ENCODE data around the gene PPARG. TPM values are rescaled to one million over a fixed set of nuclear protein-coding genes. Genes with fewer than 3 reads are reported as not detected.

PPARG gene
- polyA plus RNA-seq, 1 of the 3 experiments (the other 2 are of a cell fraction) = 2.8 TPM

DNA sequence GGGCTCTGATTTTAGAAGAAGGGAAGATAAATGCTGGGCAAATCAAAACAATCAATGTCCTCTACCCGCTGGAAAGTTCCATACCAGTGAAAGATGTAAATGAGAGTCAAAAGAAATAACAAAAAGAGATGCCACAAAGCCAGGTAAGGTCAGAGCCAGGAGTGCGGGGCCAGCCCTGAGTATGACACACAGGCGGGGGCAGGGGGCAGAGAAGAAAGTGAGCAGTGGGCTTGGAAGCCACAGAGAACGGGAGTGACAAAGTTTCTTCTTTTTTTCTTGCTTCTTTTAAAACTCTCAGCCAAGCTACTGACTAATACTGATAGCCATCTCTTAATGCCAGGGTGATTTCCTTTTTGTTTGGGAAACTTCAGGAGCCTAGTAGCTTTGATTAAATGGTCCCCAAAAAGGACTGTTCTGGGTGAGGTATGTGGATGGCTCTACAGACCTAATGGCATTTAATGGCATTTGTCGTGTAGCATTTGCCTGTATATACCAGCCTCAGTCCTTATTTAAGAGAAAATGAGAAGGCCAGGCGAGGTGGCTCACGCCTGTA lies 172.3 kb downstream of the PPARG start:
- no peak for DNase-seq
- ChIA-PET POLR2A (no interaction called here), CTCF (interaction anchor here (0.9 to 1.3 kb wide), 2 partner anchors 19 to 23 kb away, joined by 3 to 4 read pairs; no protein-coding TSS in a partner anchor)
- 81% methylated on average over 7 of the region's 7 CpGs for WGBS (ENCODE audit: low lambda C conversion rate)
- H3K36me3 ChIP-seq (replicated peaks in 1 of 2; ENCODE audit: control insufficient read depth in 1 of 2, insufficient read depth in 2 of 2, low read length in 1 of 2) = no peaks in the 10 kb centered on the region
- no peaks in the 10 kb centered on the region for H3K9me3 ChIP-seq
- H3K9me2 ChIP-seq = no peaks in the 10 kb centered on the region
- no peak overlapping the region for H2AFZ ChIP-seq (ENCODE audit: low read depth)
- no peaks in the 10 kb centered on the region for H3K27me3 ChIP-seq (ENCODE audit: insufficient read depth)
- peaks cover 5% of the 10 kb centered on the region for H3F3A ChIP-seq (replicated peaks; ENCODE audit: insufficient read depth)
- no peaks in the 10 kb centered on the region for H3K79me2 ChIP-seq (ENCODE audit: insufficient read depth)
- 0 out of 2 replicates have a peak overlapping the region, but pooled peaks have one; percentile 4 for H3K4me2 ChIP-seq
- no peak overlapping the region for H3K4me3 ChIP-seq (ENCODE audit: low read depth in 2 of 2, low read length in 1 of 2)
- no peaks in the 10 kb centered on the region for H4K20me1 ChIP-seq (ENCODE audit: insufficient read depth)
- H3K9ac ChIP-seq = no peak overlapping the region
- TF ChIP-seq YY1 (IDR thresholded peaks at IDR 0.05; ENCODE audit: low read depth) (no peak), FOSL2 (IDR thresholded peaks at IDR 0.05; ENCODE audit: borderline replicate concordance, low read depth) (0 out of 2 replicates have a peak, but pooled peaks have one; percentile 6)
- H3K27ac ChIP-seq (ENCODE audit: low read depth in 2 of 2, low read length in 1 of 2) = peak overlapping the region in 1 of 2 experiments; percentile 7; a peak in 1 of 4 replicates
- peaks cover 0 to 2% of the 10 kb centered on the region in 2 experiments; a peak in 1 of 4 replicates for H3K4me1 ChIP-seq (ENCODE audit: control insufficient read depth in 1 of 2, insufficient read depth in 2 of 2, low read depth in 1 of 2, low read length in 1 of 2)

DNA sequence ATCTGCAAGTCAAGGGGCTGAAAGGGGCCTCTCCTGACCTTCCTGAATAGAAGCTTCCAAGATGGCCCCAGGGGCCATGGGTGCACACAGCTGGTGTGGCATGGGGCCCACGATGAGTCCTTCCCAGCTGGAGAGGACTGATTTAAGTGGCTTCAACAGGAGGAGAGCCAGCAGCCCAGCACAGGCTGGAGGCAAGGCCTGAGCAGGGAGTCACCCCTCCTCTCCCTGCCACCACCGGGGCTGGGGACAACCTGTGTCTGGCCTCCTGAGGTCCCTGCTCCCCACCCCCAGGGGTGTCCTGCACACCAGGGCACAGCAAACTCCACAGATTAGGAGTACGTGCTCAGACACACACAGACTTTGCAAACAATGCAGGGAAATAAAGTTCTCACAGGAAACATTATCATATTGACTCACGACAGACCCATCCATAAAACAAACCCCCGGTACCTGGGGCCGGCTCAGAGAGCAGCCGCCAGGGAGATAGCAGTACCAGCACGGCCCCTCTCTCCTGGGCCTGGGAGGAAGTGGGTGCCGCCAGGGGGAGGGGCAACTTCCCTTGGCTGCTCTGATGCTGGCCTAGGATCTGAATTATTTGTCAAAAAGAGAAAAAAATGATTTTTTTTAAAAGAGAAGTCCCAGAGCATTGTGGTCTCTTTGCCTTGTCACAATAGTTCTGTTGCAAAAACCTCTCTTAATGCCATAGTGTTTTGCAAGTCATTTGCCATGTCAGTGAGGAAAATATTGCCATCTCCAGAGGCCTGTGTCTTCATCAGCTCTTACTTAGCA lies 173.5 kb downstream of the PPARG start:
- ChIA-PET CTCF (no interaction called here), POLR2A (no interaction called here)
- Histone ChIP-seq H2AFZ (ENCODE audit: low read depth) (no peak overlapping the region), H3K9ac (no peak overlapping the region), H3F3A (replicated peaks; ENCODE audit: insufficient read depth) (peaks cover 5% of the 10 kb centered on the region), H3K36me3 (replicated peaks in 1 of 2; ENCODE audit: control insufficient read depth in 1 of 2, insufficient read depth in 2 of 2, low read length in 1 of 2) (no peaks in the 10 kb centered on the region), H3K27me3 (ENCODE audit: insufficient read depth) (no peaks in the 10 kb centered on the region), H3K9me3 (no peaks in the 10 kb centered on the region), H3K27ac (ENCODE audit: low read depth in 2 of 2, low read length in 1 of 2) (no peak overlapping the region), H3K4me2 (no peak overlapping the region), H3K4me3 (ENCODE audit: low read depth in 2 of 2, low read length in 1 of 2) (no peak overlapping the region), H3K79me2 (ENCODE audit: insufficient read depth) (no peaks in the 10 kb centered on the region), H3K4me1 (ENCODE audit: control insufficient read depth in 1 of 2, insufficient read depth in 2 of 2, low read depth in 1 of 2, low read length in 1 of 2) (peaks cover 0 to 2% of the 10 kb centered on the region in 2 experiments; a peak in 1 of 4 replicates), H3K9me2 (no peaks in the 10 kb centered on the region), H4K20me1 (ENCODE audit: insufficient read depth) (no peaks in the 10 kb centered on the region)
- 87% methylated on average over 8 of the region's 9 CpGs for WGBS (ENCODE audit: low lambda C conversion rate)
- no peak for DNase-seq
- TF ChIP-seq TAF1 (IDR thresholded peaks at IDR 0.05; ENCODE audit: borderline replicate concordance, low read depth, low read length) (no peak), GABPA (IDR thresholded peaks at IDR 0.05; ENCODE audit: low read depth) (no peak), JUND (IDR thresholded peaks at IDR 0.05) (no peak), EP300 (IDR thresholded peaks at IDR 0.05; ENCODE audit: borderline replicate concordance in 1 of 2, low read depth in 1 of 2, low read length in 1 of 2) (no peak), ELF1 (IDR thresholded peaks at IDR 0.05) (no peak), SIN3A (IDR thresholded peaks at IDR 0.05; ENCODE audit: borderline replicate concordance, low read depth, low read length) (no peak), RCOR1 (IDR thresholded peaks at IDR 0.05; ENCODE audit: low read length) (no peak), RXRA (IDR thresholded peaks at IDR 0.05; ENCODE audit: borderline replicate concordance, low read depth) (no peak), MEF2A (IDR thresholded peaks at IDR 0.05; ENCODE audit: borderline replicate concordance, low read depth) (no peak), GATA2 (CRISPR knock-in tag; IDR thresholded peaks at IDR 0.05) (no peak), RFX5 (IDR thresholded peaks at IDR 0.05; ENCODE audit: low read length) (no peak), SMC3 (IDR thresholded peaks at IDR 0.05; ENCODE audit: low read depth, low read length) (no peak), TCF12 (IDR thresholded peaks at IDR 0.05) (no peak), EZH2phosphoT487 (IDR thresholded peaks at IDR 0.05; ENCODE audit: borderline replicate concordance, low read depth) (no peak), FOSL2 (IDR thresholded peaks at IDR 0.05; ENCODE audit: borderline replicate concordance, low read depth) (no peak)
- TF ChIP-seq, protein P1, sequence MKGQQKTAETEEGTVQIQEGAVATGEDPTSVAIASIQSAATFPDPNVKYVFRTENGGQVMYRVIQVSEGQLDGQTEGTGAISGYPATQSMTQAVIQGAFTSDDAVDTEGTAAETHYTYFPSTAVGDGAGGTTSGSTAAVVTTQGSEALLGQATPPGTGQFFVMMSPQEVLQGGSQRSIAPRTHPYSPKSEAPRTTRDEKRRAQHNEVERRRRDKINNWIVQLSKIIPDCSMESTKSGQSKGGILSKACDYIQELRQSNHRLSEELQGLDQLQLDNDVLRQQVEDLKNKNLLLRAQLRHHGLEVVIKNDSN (IDR thresholded peaks at IDR 0.05; ENCODE audit: borderline replicate concordance, low read depth) = no peak
- TF ChIP-seq, protein P2, sequence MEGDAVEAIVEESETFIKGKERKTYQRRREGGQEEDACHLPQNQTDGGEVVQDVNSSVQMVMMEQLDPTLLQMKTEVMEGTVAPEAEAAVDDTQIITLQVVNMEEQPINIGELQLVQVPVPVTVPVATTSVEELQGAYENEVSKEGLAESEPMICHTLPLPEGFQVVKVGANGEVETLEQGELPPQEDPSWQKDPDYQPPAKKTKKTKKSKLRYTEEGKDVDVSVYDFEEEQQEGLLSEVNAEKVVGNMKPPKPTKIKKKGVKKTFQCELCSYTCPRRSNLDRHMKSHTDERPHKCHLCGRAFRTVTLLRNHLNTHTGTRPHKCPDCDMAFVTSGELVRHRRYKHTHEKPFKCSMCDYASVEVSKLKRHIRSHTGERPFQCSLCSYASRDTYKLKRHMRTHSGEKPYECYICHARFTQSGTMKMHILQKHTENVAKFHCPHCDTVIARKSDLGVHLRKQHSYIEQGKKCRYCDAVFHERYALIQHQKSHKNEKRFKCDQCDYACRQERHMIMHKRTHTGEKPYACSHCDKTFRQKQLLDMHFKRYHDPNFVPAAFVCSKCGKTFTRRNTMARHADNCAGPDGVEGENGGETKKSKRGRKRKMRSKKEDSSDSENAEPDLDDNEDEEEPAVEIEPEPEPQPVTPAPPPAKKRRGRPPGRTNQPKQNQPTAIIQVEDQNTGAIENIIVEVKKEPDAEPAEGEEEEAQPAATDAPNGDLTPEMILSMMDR (IDR thresholded peaks at IDR 0.05) = no peak
- TF ChIP-seq, protein P3, sequence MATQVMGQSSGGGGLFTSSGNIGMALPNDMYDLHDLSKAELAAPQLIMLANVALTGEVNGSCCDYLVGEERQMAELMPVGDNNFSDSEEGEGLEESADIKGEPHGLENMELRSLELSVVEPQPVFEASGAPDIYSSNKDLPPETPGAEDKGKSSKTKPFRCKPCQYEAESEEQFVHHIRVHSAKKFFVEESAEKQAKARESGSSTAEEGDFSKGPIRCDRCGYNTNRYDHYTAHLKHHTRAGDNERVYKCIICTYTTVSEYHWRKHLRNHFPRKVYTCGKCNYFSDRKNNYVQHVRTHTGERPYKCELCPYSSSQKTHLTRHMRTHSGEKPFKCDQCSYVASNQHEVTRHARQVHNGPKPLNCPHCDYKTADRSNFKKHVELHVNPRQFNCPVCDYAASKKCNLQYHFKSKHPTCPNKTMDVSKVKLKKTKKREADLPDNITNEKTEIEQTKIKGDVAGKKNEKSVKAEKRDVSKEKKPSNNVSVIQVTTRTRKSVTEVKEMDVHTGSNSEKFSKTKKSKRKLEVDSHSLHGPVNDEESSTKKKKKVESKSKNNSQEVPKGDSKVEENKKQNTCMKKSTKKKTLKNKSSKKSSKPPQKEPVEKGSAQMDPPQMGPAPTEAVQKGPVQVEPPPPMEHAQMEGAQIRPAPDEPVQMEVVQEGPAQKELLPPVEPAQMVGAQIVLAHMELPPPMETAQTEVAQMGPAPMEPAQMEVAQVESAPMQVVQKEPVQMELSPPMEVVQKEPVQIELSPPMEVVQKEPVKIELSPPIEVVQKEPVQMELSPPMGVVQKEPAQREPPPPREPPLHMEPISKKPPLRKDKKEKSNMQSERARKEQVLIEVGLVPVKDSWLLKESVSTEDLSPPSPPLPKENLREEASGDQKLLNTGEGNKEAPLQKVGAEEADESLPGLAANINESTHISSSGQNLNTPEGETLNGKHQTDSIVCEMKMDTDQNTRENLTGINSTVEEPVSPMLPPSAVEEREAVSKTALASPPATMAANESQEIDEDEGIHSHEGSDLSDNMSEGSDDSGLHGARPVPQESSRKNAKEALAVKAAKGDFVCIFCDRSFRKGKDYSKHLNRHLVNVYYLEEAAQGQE (IDR thresholded peaks at IDR 0.05; ENCODE audit: low read depth, low read length) = no peak
- TF ChIP-seq, protein P4, sequence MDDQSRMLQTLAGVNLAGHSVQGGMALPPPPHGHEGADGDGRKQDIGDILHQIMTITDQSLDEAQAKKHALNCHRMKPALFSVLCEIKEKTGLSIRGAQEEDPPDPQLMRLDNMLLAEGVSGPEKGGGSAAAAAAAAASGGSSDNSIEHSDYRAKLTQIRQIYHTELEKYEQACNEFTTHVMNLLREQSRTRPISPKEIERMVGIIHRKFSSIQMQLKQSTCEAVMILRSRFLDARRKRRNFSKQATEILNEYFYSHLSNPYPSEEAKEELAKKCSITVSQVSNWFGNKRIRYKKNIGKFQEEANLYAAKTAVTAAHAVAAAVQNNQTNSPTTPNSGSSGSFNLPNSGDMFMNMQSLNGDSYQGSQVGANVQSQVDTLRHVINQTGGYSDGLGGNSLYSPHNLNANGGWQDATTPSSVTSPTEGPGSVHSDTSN (IDR thresholded peaks at IDR 0.05) = no peak

All from SK-N-SH (cell line).